ENCODE data around the gene FRMD3.

Gene FRMD3

DNA sequence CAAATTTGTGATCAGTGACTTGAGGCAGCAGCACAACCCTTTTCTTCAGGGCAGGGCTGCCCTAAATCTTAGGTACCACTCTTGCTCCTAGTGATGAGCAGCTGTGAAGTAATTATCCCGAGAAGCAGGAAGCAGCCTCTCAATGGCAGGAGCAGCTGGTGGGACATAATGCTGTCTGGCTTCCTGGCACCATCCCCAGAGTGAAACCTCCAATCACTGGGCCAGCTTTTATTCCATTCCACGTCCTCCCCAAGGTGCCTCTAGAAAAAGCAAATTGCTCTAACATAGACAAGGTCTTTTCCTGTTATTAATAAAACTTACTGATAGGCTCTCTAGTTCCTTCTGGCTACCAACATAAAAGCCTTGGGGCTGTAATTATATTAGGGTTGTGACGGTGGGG lies 154.0 kb downstream of the FRMD3 start:
- TF ChIP-seq, protein P1, sequence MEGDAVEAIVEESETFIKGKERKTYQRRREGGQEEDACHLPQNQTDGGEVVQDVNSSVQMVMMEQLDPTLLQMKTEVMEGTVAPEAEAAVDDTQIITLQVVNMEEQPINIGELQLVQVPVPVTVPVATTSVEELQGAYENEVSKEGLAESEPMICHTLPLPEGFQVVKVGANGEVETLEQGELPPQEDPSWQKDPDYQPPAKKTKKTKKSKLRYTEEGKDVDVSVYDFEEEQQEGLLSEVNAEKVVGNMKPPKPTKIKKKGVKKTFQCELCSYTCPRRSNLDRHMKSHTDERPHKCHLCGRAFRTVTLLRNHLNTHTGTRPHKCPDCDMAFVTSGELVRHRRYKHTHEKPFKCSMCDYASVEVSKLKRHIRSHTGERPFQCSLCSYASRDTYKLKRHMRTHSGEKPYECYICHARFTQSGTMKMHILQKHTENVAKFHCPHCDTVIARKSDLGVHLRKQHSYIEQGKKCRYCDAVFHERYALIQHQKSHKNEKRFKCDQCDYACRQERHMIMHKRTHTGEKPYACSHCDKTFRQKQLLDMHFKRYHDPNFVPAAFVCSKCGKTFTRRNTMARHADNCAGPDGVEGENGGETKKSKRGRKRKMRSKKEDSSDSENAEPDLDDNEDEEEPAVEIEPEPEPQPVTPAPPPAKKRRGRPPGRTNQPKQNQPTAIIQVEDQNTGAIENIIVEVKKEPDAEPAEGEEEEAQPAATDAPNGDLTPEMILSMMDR (IDR thresholded peaks at IDR 0.05; ENCODE audit: borderline replicate concordance, control extremely low read depth, extremely low read depth, insufficient read depth, missing control alignments), result no peak
- no peak for DNase-seq (ENCODE audit: low spot score)
- in situ Hi-C loops (cut with MboI; ENCODE audit: low sequenced_read_pairs, unreplicated experiment), result no loop called here

DNA sequence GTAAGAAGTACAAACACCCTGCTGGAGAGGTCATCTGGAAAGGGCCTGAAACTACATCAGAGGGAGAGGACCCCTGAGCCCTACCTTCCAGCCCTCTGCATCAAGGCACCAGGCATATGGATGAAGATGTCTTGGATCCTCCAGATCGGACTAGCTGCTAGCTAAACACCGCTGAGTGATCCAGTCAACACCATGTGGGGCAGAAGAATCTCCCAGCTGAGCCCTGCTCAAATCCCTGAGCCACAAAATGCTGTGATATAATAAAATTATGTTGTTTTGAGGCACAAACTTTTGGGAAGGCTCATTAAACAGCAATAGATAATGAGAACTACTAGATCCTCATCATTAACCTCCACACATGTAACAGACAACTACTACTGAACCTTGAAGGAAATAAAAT lies 155.2 kb downstream of the FRMD3 start:
- in situ Hi-C loops (cut with MboI; ENCODE audit: low sequenced_read_pairs, unreplicated experiment), result no loop called here
- no peak for DNase-seq (ENCODE audit: low spot score)
- TF ChIP-seq, protein P1 (IDR thresholded peaks at IDR 0.05; ENCODE audit: borderline replicate concordance, control extremely low read depth, extremely low read depth, insufficient read depth, missing control alignments), result no peak

DNA sequence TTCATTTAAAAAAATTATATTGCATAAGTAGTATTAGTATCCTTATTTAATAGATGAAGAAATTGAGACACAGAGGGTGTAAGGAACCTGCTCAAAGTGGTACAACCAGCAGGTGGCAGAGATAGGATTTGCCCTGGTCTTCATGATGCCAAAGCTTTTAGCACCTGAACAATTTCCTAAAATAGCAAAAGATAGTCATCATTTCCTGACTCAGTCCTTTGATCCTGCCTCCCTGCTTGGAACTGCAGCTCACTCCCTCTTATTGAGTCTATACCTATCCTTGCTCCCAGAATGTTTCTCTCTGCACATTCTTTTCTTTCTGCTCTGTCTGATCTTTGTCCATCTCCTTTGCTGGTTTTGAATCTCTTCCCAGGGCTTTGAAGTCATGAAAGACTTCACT lies 155.8 kb downstream of the FRMD3 start:
- TF ChIP-seq, protein P1 (IDR thresholded peaks at IDR 0.05; ENCODE audit: borderline replicate concordance, control extremely low read depth, extremely low read depth, insufficient read depth, missing control alignments), result no peak
- in situ Hi-C loops (cut with MboI; ENCODE audit: low sequenced_read_pairs, unreplicated experiment), result no loop called here
- DNase-seq (ENCODE audit: low spot score), result no peak

DNA sequence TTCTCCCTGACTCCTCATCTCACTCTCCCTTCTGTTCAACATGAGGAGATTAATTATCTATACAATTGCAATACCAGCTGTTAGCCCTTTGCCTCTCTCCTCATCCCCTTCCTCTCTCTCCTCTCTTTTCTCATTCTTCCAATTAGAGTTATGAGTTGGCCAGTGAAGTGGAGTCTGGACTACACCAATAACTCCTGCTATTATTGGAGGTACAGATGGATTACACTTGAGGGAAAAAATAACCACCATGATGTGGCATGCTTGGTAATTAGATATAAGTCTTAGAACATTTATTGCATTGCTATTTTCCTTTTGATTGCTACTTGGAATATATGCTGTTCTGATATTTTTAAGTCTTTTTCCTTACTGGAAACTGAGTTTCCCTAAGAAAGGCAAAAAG lies 159.2 kb downstream of the FRMD3 start:
- TF ChIP-seq, protein P1 (IDR thresholded peaks at IDR 0.05; ENCODE audit: borderline replicate concordance, control extremely low read depth, extremely low read depth, insufficient read depth, missing control alignments), result no peak
- DNase-seq (ENCODE audit: low spot score), result no peak
- in situ Hi-C loops (cut with MboI; ENCODE audit: low sequenced_read_pairs, unreplicated experiment), result no loop called here

DNA sequence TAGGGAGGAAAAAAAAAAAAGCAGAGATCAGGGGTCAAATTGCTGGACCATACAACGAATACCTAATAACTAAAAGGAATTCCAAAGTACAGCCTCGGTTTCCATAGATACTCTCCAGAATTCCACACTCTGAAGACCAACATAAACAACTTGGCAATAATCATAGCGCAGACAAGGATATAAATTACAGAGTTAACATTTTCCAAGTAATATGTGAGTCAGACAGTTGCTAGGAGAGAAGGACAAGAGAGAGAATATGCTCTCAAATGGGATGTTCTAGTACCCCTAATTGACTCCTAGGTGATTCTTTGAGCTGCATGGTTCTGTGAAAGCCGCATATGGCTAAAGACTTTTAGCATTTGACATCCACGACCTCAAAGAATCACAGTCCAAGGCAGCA lies 165.2 kb downstream of the FRMD3 start:
- DNase-seq (ENCODE audit: low spot score), result no peak
- TF ChIP-seq, protein P1 (IDR thresholded peaks at IDR 0.05; ENCODE audit: borderline replicate concordance, control extremely low read depth, extremely low read depth, insufficient read depth, missing control alignments), result no peak

DNA sequence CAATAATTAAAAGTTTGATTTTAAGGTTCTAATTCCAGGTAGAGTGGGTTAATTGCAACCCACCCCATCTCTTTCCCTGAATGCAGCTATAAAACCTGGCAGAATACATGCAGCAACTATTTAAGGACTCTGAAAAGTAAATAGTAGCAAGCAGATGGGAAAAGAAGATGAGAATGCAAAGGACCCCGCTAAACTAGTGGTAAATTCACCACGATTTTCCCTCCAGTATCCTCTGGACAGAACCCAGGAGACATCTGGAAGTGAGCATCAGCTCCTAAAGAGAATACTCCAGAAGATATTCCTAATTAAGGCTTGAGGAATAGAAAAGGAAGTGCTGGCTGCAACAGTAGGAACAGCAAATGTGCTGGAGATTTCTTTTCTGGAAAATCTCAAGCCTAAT lies 170.9 kb downstream of the FRMD3 start:
- DNase-seq (ENCODE audit: low spot score), result no peak
- TF ChIP-seq, protein P1 (IDR thresholded peaks at IDR 0.05; ENCODE audit: borderline replicate concordance, control extremely low read depth, extremely low read depth, insufficient read depth, missing control alignments), result no peak
- in situ Hi-C loops (cut with MboI; ENCODE audit: low sequenced_read_pairs, unreplicated experiment), result no loop called here

More for the DNA sequence above, 165.2 kb downstream of the FRMD3 start:
- in situ Hi-C loops (cut with MboI; ENCODE audit: low sequenced_read_pairs, unreplicated experiment), result no loop called here
